ENCODE measurements around the gene PROCA1.

PROCA1 gene

DNA sequence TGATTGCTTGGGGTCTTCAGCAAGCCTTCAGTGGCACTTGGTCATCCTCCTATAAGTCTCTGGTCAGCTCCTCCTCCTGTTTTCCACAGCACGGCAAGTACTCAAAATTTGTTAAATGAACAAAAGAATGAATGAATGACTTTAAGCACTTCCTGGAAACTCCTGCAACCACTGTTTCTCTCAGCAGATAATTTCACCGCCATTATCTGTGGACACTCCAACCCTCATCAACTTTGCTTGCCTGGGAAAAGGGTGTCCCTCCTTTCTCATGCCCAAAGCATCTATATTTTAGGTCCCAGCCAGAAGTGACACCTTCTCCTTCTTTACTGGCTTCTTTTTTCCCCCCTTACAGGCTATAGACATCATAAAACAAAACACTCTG lies 4.4 kb downstream of the PROCA1 start:
- DNase-seq: no peak

DNA sequence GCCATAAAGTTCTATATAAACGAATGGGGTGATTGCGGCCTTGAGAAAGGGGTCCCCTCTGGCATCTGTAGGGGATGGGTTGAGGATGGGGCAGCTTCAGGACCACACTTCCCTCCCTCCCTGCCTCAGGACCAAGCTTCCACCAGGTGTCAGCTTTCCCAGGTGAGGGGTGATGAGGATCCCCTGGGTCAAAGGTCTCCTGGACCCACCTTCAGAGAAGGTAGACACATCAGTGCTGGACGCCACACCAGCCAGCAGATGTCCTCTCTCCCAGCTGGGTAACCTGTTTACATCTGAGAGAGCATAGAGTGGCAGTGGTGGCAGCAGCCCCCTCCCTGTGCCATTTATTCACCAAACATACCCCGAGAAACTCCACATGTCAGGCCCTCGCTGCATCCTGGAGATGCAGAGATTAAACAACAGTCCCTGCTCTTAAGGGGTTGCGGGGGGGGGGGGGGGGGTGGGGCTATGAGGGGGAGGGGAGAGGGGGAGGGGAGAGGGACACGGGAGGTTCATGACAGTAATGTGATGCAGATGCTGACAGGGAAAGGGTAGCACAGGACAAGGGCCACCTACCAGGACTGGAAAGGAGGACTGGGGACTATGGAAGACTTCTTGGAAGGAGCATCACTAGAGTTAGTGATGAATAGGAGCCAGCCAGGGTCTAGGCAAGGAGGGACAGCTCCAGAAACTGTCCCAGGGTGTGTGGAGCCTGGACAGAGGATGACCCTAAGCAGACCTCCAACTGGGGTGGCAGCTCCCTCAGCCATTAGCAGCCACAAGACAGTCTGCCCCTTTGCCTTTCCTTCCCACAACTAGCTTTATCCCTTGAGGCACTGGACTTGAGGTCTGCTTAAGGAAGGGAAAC lies 5.0 kb downstream of the PROCA1 start:
- DNase-seq: no peak

DNA sequence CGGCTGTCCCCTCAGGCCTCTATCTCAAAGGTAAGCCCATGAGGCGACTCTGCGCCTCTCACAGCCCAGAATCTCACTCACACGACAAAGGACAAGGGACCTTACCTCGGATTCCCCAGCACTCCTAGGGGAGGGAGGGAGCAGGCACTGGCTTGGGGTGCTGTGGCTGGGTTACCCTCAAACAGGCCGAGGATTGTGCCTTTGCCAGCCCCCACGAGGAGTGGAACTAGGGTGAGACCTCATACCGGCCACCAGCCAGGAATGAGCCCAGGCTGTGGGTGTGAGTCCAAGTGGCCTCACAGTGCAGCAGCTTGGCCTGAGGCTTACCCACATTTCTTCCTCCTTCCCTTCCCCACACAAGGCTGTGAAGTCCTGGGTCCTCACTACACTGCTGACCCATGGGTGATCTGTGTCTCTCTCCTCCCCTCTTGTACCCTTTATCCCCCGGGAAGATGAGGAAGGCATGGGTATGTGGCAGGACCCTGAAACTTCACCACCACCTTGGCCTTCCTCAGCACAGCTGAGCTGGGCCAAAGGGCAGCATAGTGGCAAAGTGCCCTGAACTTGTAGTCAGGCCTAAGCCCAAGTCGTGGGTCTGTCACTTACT lies 5.9 kb downstream of the PROCA1 start:
- DNase-seq: no peak

DNA sequence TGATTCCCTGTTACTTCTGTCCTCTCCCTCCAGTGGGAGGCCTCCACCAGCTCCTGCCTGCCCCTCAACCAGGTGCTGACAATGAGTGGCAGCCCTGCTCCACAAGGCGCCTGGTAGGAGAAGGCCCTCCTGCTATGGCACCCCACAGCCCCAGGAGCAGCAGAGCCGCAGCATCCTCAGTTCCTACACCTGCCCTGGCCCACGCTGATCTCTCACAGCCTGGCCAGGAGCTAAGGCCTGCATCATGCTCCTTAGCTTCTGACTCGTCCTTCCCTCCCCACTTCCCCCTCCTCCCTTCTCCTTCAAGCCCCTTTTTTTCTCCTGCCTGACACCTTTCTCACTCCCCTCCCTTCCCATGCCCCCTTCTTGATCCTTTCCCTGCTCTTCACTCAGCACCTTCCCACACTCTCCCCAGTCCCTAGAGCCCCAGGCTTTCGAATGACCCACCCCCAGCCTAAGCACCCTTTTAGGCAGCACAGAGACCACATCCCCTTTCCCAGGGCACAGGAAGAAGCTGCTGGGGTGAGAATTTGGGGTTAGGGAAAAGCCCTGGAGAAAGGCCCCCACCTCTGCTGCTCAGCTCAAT lies 6.5 kb downstream of the PROCA1 start:
- DNase-seq: no peak

DNA sequence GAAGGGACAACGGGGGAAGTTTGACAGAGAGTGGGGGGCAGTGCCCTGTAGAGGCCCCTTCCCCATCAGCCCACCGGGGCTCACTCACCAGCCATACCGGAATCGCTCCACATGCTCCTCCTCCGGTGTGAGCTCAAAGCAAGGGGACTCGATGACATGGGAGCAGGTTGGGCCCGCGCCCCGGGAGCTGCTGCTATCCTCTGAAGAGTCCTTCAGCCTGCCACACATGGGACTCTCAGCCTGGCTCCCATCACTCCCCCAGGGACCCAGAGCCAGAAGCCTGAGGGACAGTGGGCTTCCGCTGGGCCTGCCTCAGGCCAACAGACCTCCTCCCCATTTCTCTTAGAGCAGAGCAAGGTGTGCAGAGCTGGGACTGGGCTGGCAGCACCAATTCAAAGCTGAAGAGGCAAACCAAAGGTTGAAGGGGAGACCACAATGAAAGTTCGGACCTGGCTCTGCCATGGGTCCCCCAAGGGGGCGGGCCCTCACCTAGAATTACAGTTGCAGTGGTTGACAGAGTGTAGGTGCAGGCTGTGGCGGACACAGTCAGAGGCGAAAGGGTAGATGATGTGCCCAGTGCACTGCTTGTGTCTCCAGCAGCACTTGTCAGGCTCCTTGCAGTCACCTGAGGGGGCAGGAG lies 7.3 kb downstream of the PROCA1 start:
- DNase-seq: no peak

DNA sequence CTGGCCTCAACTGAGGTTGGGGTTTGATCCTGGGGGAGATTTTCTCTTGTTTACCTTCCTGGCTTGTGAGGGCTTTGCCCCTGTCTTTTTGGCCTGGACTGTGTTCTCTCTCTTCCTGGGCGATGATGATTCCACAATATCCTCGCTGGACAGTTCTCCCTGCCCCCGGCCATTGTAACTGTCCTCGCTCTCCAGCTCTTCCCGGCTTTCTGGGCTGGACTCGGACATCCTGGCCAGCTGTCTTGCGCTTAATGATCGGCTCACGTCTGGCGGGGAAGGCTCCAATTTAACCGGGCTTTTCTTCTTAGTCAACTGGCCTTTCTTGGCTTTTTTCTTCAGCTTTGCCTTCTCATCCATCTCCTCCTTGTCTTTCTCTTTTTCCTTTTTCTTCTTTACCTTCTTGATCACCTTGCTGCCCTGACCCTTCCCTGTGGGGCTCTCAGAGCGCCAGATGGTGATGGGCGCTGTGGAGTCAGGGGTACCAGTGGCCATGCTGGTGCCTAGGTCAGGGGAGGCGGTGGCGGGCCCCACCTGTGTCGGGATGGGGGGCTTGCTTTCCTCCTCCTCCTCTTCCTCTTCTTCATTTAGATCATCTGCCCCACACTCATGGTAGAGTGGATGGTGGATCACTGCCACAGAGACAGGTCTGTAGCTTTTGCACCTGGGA lies 8.0 kb downstream of the PROCA1 start:
- no peak for DNase-seq

DNA sequence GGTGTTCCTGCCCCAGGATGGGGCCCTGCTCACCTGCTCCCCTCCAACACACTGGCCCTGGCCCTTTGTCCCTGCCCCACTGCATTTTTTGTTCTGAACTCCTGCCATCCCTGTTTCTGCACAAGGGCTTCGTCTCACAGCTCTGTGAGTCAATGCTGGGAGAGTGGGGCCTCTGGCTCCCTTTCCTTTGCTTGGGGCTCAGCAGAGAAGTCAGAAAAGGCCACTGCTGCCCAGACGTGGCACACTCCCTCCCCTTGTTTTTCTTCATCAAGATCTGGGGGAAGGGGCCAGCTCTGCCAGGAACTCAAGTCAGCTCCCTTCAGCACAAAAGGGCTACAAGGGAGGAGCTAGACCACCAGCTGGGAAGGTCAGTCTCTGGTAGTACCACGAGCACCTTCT lies 8.9 kb downstream of the PROCA1 start:
- DNase-seq: no peak

DNA sequence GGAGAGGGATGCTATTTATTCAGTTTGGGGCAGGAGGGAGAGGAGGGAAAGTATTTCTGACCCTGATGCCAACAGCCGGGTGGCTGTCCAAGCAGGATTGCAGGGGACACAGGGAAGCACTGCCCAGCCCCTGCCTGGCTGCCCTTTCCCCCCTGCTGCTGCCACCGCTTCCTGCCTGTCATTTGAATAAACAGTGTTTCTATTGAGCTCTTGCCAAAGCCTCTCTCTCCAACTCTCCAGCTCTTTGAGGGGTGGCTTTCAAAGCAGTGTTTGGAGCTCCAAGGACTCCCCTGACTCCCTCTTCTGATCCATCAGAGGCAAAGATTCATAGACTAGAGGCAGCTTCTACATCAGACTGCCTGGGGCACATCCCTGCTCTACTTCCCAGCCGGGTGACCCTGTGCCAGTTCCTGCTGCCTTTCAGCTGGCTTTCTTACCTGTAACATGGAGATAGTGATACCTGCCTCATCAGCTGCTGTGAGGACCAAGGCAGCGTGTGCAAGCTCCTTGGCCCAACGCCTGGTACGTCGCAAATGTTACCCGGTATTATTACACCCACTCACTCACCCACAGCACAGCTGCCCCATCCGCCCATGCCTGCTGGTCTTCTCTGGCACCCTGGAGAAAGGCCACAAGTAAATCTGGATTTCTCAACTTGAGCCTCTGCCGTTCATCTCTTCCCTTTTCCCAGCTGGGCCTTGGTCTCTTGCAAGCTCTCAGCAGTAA lies 9.5 kb downstream of the PROCA1 start:
- no peak for DNase-seq

DNA sequence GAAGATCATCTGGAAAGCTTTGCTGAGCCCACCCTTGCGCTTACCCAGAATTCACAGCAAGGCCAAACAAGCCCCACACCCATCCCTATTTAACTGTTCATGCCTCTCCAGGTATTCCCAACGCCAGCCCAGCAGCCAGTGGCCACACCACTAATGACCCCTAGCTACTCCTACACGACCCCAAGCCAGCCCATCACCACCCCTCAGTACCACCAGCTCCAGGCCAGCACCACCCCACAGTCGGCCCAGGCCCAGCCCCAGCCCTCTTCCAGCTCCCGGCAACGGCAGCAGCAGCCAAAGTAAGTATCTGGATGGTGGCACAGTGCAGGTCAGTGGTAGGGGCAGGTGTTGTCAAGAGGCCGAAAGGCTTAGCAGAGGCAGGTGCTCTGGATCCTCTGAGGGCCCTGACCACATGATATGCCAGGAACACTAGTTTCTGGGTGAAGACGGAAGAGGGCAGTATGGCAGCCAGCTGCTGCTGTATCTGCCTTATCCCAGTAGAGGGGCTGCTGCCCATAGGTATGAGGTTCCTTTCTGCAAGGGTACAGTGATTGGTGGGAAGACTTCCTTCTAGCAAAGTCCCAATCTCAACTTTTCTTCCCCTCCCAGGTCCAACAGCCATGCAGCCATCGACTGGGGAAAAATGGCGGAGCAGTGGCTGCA lies 10.7 kb downstream of the PROCA1 start:
- no peak for DNase-seq

DNA sequence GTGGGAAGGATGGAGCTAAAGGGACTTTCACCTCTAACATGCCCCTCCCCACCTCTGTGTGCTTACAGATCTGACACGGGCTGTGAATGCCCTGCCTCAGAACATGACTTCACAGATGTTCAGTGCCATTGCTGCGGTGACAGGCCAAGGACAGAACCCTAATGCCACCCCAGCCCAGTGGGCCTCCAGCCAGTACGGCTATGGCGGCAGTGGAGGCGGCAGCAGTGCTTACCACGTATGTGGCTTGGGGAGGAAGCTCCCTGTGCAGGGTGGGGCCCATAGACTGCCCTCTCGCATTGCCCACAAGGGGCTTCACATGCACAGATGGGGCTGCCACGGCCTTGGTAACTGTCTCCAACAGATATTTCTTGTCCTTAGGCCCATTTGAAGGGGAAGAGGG lies 11.4 kb downstream of the PROCA1 start:
- DNase-seq: no peak

DNA sequence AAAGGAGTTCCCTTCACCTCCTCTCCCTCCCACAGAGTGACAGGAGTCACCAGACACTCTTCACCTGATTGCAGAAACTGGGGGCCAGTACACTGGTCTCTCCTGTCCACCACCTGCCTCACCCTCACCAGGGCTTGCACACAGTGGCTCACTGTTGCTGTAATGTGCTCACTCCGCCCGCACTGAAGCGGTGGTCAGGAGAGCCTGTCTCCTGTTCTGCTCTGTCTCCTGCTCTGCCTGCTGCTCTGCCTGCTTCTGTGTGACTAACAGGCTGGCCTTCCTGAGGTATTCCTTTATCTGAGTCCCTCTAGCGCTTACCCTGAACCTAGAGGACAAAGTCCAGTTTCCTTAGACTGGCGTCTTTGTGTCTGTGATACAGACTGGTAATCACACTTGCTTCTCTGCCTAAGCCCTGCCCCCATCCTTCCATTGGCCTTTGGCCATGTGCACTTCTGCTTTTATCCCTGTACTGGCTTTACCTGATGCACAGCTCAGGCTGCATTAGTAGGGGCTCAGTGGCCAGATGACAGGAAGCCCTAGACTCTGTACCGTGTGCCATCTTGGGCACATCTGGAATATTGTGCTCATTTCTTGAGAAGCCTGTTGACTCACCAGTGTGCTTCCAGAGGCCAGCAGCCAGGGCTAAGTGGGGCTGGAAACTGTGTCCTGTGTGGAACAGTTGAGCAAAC lies 13.3 kb downstream of the PROCA1 start:
- DNase-seq: no peak

DNA sequence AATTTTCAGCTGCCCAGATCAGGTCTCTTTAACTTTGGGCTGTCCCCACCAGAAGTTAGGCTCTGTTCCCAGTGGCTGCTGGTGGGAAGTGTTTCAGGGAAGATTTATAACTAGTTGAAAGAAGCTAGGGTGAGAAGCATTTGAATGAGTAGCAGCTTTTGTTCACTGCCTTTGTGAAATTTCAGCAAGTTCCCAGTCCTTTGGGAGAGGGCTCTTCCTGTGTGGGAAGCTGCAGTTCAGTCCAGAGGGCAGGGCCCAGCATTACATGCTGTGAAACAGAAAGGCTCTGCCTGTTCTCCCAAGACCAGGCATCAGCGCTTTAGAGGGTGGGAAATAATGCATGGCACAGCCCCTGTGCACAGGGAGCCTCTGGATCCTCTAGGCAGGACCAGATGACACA lies 17.8 kb downstream of the PROCA1 start:
- DNase-seq: no peak

DNA sequence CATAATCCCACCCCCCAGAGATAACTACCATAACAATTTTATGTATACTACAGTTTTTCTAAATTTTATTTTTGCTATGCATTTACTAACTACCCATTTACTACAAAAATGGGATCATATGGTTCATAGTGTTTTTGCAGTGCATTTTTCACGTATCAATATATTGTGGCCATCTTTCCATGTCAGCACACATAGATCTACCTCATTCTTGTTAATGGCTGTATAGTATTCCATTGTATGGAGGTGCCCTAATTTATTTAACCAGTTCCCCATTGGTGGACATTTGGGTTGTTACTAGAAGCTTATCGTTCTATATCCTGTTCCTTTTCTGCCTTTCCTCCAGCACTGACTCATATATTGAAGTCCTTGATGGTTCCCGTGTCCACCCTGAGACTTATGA lies 22.7 kb downstream of the PROCA1 start:
- DNase-seq: no peak

DNA sequence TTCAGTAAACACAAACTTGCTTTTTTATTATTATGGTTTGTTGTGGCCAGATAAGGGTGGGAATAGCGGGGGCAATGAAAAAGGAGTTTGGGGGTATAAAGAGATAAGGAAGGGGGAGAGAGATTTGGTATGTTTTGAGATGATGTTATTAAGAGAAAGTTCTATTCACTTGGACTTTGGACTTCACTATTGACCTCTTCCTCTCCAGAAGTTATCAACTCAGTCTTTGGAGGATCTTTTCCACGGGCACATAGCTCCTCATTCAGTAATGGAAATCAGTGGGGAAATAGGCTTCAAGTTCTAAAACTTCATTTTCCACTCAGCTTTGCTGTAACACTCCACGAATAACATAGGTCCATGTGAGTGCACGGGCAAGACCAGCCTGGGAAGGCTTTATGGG lies 23.2 kb downstream of the PROCA1 start:
- no peak for DNase-seq

DNA sequence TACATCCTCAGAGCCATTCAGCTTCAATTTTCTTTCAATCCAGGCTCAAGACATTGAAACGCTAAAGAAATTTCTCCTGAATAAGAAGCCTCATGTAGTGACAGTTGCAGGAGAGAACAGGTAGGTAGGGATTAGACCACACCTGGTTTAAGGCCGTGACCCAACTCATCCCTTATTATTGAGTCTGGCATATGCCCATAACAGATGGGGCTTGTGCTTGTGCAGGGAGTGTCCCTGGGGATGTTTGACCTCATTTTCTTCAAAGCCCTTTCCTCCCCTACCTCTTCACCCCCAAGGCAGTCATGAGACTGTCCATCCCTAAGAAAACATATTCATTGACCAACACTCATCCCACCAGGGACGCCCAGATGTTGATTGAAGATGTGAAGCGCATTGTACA lies 25.4 kb downstream of the PROCA1 start:
- no peak for DNase-seq

DNA sequence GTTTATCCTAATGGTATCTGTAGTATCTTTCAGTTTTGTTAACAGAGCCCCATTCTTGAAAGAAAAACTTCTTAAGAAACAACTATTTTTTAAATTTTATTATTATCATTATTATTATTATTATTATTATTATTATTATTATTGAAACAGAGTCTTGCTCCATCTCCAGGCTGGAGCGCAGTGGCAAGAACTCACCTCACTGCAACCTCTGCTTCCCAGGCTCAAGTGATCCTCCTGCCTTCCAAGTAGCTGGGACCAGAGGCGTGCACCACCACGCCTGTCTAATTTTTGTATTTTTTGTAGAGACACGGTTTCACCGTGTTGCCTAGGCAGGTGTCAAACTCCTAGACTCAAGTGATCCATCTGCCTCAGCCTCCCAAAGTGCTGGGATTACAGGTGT lies 26.3 kb downstream of the PROCA1 start:
- DNase-seq: no peak

DNA sequence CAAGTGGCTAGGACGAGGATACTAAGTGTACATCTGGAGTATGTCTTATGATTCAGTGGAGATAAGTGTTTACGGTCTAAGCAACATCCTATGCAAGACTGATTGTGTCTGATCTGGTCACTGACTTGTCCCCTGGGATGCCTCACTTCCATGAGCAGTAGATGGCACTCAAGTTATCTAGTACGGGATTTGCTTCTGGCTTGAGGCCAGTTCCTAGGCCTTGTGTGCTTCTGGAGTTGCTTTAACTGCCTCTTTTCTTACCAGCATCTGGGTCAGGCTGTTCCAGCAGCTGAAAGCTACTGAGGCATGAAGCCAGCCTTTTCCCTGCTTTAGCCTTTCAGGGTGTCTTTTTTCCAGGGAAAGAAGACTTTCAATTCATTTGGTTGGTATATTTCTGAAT lies 26.7 kb downstream of the PROCA1 start:
- DNase-seq: no peak

DNA sequence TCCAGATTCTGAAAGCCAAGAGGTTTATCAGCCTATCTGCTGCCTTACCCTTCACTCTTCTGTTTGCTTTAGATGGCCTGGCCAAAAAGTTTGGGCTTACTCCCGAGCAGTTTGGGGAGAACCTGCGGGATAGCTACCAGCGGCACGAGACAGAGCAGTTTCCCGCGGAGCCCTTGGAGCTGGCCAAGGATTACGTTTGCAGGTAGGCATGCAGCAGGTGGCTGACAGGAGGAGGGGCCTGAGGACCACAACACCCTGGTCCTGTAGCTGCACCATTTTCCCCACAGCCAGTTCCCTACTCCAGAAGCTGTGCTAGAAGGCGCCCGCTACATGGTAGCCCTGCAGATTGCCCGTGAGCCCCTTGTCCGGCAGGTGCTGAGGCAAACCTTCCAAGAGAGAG lies 29.0 kb downstream of the PROCA1 start:
- DNase-seq: no peak

DNA sequence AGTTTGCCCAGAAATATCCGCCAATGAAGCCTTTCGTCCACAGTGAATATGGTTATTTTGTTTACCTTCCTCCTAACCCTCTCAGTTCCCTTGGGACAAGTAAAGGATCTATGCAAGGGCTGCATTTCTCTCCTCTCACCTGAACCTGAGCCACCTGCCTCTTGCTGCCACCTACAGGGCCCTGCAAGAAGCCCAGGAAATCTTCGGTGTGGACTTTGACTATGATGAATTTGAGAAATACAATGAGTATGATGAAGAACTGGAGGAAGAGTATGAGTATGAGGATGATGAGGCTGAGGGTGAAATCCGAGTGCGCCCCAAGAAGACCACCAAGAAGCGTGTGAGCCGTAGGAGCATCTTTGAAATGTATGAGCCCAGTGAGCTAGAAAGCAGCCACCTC lies 35.7 kb downstream of the PROCA1 start:
- no peak for DNase-seq

DNA sequence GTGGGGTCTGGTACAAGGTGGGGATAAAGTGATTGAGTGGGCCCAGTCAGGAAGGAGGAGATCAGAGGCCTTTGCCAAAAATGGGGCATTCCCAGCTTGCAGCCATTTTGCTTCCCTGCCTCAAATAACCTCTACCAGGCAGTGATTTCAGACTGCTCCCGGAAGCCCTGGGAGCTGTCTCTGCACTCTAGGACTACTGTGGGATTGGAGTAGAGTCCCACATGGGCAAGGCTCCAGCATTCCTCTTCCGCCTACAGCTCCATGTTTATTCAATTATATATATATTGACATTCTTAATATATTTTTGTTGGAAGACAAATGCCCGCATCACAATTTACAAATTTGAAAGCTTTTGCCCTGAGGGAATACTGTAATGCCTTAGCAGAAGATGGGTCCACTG lies 36.2 kb downstream of the PROCA1 start:
- DNase-seq: no peak

DNA sequence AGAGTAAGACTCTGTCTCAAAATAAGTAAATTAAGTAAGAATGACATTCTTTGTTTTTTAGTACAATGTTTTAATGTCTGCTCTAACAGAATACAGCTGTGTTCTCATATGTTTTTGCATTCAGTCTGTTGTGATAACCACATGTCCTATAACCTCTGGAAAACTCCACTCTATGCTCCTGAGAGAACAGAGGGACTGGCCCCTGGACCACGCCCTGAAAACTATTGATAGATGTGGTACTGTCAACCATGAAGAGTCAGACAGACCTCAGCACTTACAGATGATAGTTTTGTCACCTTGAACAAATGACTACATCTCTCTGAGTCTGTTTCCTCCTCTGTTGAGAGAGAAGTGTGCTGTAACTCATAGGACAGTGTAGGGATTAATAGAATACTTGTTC lies 41.8 kb downstream of the PROCA1 start:
- no peak for DNase-seq

DNA sequence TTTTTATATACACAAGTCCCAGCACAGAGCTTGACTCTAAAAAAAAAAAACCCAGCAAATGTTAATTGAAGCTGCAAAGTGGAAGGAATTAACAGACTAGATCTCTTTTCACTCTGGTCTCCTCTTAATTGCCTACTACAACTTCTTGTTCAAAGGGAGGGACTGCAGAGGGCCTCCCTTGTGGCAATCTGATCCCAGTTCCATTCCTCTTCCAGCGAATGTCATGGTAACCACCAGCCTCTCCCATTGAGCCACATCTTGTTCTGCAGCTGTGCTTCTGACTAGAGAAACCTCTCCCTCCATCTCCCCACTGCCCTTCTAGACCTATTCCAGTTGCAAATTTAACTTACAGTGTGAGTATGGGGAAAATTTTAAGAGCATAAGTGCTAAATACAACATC lies 43.8 kb downstream of the PROCA1 start:
- no peak for DNase-seq
